Measurements from ENCODE around the gene NET1. TPM values are rescaled to one million over a fixed set of nuclear protein-coding genes. Genes with fewer than 3 reads are reported as not detected.
A peak's percentile ranks its signal among the peaks of the same experiment; 100 is the strongest.

Gene NET1
- polyA plus RNA-seq, 1 donor, result 122 TPM

GRCh38 chr10:5462841-5463293, 50.5 kb downstream of the NET1 start:
- Histone ChIP-seq H3K4me1 (ENCODE audit: control insufficient read depth, insufficient read depth, low read length) (peaks cover 19% of the 10 kb centered on the region), H3K9me3 (ENCODE audit: control insufficient read depth, low read depth, low read length) (no peaks in the 10 kb centered on the region), H3K36me3 (ENCODE audit: control insufficient read depth, insufficient read depth, low read length) (peaks cover 23% of the 10 kb centered on the region), H3K27me3 (ENCODE audit: control insufficient read depth, insufficient read depth, low read length) (no peaks in the 10 kb centered on the region), H3K4me3 (ENCODE audit: low read length) (no peak overlapping the region), H3K27ac (ENCODE audit: low read length) (no peak overlapping the region)
- DNase-seq, result no peak
- WGBS (ENCODE audit: insufficient coverage, low lambda C conversion rate), result no CpG with 5 or more reads among the region's 7 CpGs

GRCh38 chr10:5464546-5464945, 52.2 kb downstream of the NET1 start:
- Histone ChIP-seq H3K27ac (ENCODE audit: low read length) (no peak overlapping the region), H3K27me3 (ENCODE audit: control insufficient read depth, insufficient read depth, low read length) (no peaks in the 10 kb centered on the region), H3K9me3 (ENCODE audit: control insufficient read depth, low read depth, low read length) (peaks cover 4% of the 10 kb centered on the region), H3K36me3 (ENCODE audit: control insufficient read depth, insufficient read depth, low read length) (peaks cover 14% of the 10 kb centered on the region), H3K4me3 (ENCODE audit: low read length) (no peak overlapping the region), H3K4me1 (ENCODE audit: control insufficient read depth, insufficient read depth, low read length) (peaks cover 21% of the 10 kb centered on the region)
- 74% methylated on average over 3 of the region's 5 CpGs for WGBS (ENCODE audit: insufficient coverage, low lambda C conversion rate)
- DNase-seq, result no peak

GRCh38 chr10:5465976-5466450, 53.7 kb downstream of the NET1 start:
- no peak overlapping the region for H3K4me3 ChIP-seq (ENCODE audit: low read length)
- H3K27ac ChIP-seq (ENCODE audit: low read length), result peak overlapping the region; percentile 52
- H3K9me3 ChIP-seq (ENCODE audit: control insufficient read depth, low read depth, low read length), result peaks cover 4% of the 10 kb centered on the region
- H3K27me3 ChIP-seq (ENCODE audit: control insufficient read depth, insufficient read depth, low read length), result no peaks in the 10 kb centered on the region
- H3K4me1 ChIP-seq (ENCODE audit: control insufficient read depth, insufficient read depth, low read length), result peaks cover 21% of the 10 kb centered on the region
- no peaks in the 10 kb centered on the region for H3K36me3 ChIP-seq (ENCODE audit: control insufficient read depth, insufficient read depth, low read length)
- no peak for DNase-seq
- no CpG with 5 or more reads among the region's 12 CpGs for WGBS (ENCODE audit: insufficient coverage, low lambda C conversion rate)

GRCh38 chr10:5466451-5467206, 54.3 kb downstream of the NET1 start:
- Histone ChIP-seq H3K27ac (ENCODE audit: low read length) (peak overlapping the region; percentile 52), H3K9me3 (ENCODE audit: control insufficient read depth, low read depth, low read length) (peaks cover 4% of the 10 kb centered on the region), H3K36me3 (ENCODE audit: control insufficient read depth, insufficient read depth, low read length) (no peaks in the 10 kb centered on the region), H3K4me1 (ENCODE audit: control insufficient read depth, insufficient read depth, low read length) (peaks cover 21% of the 10 kb centered on the region), H3K4me3 (ENCODE audit: low read length) (no peak overlapping the region), H3K27me3 (ENCODE audit: control insufficient read depth, insufficient read depth, low read length) (no peaks in the 10 kb centered on the region)
- DNase-seq, result peak; percentile 73 to 88
- no CpG with 5 or more reads among the region's 18 CpGs for WGBS (ENCODE audit: insufficient coverage, low lambda C conversion rate)

- H3K27ac ChIP-seq (ENCODE audit: low read length), result peak overlapping the region; percentile 52
- no CpG with 5 or more reads among the region's 8 CpGs for WGBS (ENCODE audit: insufficient coverage, low lambda C conversion rate)
- no peak for DNase-seq
Observed at GRCh38 chr10:5467207-5467535, 54.8 kb downstream of the NET1 start.

GRCh38 chr10:5467634-5468255, 55.4 kb downstream of the NET1 start:
- H3K27me3 ChIP-seq (ENCODE audit: control insufficient read depth, insufficient read depth, low read length), result no peaks in the 10 kb centered on the region
- H3K4me3 ChIP-seq (ENCODE audit: low read length), result no peak overlapping the region
- no CpG with 5 or more reads among the region's 6 CpGs for WGBS (ENCODE audit: insufficient coverage, low lambda C conversion rate)
- H3K36me3 ChIP-seq (ENCODE audit: control insufficient read depth, insufficient read depth, low read length), result no peaks in the 10 kb centered on the region
- H3K9me3 ChIP-seq (ENCODE audit: control insufficient read depth, low read depth, low read length), result peaks cover 4% of the 10 kb centered on the region
- H3K27ac ChIP-seq (ENCODE audit: low read length), result peak overlapping the region; percentile 52
- H3K4me1 ChIP-seq (ENCODE audit: control insufficient read depth, insufficient read depth, low read length), result peaks cover 21% of the 10 kb centered on the region
- peak in 1 of 2 donors; percentile 71 for DNase-seq

More at GRCh38 chr10:5467207-5467535, 54.8 kb downstream of the NET1 start:
- no peaks in the 10 kb centered on the region for H3K27me3 ChIP-seq (ENCODE audit: control insufficient read depth, insufficient read depth, low read length)
- no peak overlapping the region for H3K4me3 ChIP-seq (ENCODE audit: low read length)
- no peaks in the 10 kb centered on the region for H3K36me3 ChIP-seq (ENCODE audit: control insufficient read depth, insufficient read depth, low read length)
- H3K9me3 ChIP-seq (ENCODE audit: control insufficient read depth, low read depth, low read length), result peaks cover 4% of the 10 kb centered on the region
- peaks cover 21% of the 10 kb centered on the region for H3K4me1 ChIP-seq (ENCODE audit: control insufficient read depth, insufficient read depth, low read length)

- no CpG with 5 or more reads among the region's 8 CpGs for WGBS (ENCODE audit: insufficient coverage, low lambda C conversion rate)
- DNase-seq, result no peak
- H3K27ac ChIP-seq (ENCODE audit: low read length), result peak overlapping the region; percentile 52
Observed at GRCh38 chr10:5468262-5469106, 56.1 kb downstream of the NET1 start.

GRCh38 chr10:5469353-5470061, 57.1 kb downstream of the NET1 start:
- H3K4me1 ChIP-seq (ENCODE audit: control insufficient read depth, insufficient read depth, low read length), result peaks cover 21% of the 10 kb centered on the region
- DNase-seq, result no peak
- no peaks in the 10 kb centered on the region for H3K27me3 ChIP-seq (ENCODE audit: control insufficient read depth, insufficient read depth, low read length)
- H3K36me3 ChIP-seq (ENCODE audit: control insufficient read depth, insufficient read depth, low read length), result no peaks in the 10 kb centered on the region
- H3K9me3 ChIP-seq (ENCODE audit: control insufficient read depth, low read depth, low read length), result peaks cover 4% of the 10 kb centered on the region
- WGBS (ENCODE audit: insufficient coverage, low lambda C conversion rate), result no CpG with 5 or more reads among the region's 15 CpGs
- no peak overlapping the region for H3K27ac ChIP-seq (ENCODE audit: low read length)
- no peak overlapping the region for H3K4me3 ChIP-seq (ENCODE audit: low read length)

More at GRCh38 chr10:5468262-5469106, 56.1 kb downstream of the NET1 start:
- Histone ChIP-seq H3K27me3 (ENCODE audit: control insufficient read depth, insufficient read depth, low read length) (no peaks in the 10 kb centered on the region), H3K9me3 (ENCODE audit: control insufficient read depth, low read depth, low read length) (peaks cover 4% of the 10 kb centered on the region), H3K36me3 (ENCODE audit: control insufficient read depth, insufficient read depth, low read length) (no peaks in the 10 kb centered on the region), H3K4me3 (ENCODE audit: low read length) (no peak overlapping the region), H3K4me1 (ENCODE audit: control insufficient read depth, insufficient read depth, low read length) (peaks cover 21% of the 10 kb centered on the region)

GRCh38 chr10:5470062-5470751, 57.9 kb downstream of the NET1 start:
- H3K9me3 ChIP-seq (ENCODE audit: control insufficient read depth, low read depth, low read length), result peaks cover 4% of the 10 kb centered on the region
- DNase-seq, result no peak
- 100% methylated on average over 1 of the region's 15 CpGs for WGBS (ENCODE audit: insufficient coverage, low lambda C conversion rate)

More at GRCh38 chr10:5470062-5470751, 57.9 kb downstream of the NET1 start:
- no peak overlapping the region for H3K27ac ChIP-seq (ENCODE audit: low read length)
- no peaks in the 10 kb centered on the region for H3K36me3 ChIP-seq (ENCODE audit: control insufficient read depth, insufficient read depth, low read length)
- no peak overlapping the region for H3K4me3 ChIP-seq (ENCODE audit: low read length)
- H3K27me3 ChIP-seq (ENCODE audit: control insufficient read depth, insufficient read depth, low read length), result no peaks in the 10 kb centered on the region
- H3K4me1 ChIP-seq (ENCODE audit: control insufficient read depth, insufficient read depth, low read length), result peaks cover 21% of the 10 kb centered on the region

All from large intestine (tissue), 3 donors.